GM12878 (cell line): ENCODE measurements around the gene HDDC3.

ENCODE experiments used
- CTCF ChIP-seq, 3 experiments: IDR thresholded peaks in 2 of 3; conservative IDR thresholded peaks in 1 of 3; 2 replicates each; pipeline ENCODE4 v1.5.1; 2011; ENCODE audit warnings: low read depth in 3 of 3, low read length in 3 of 3, mild to moderate bottlenecking in 3 of 3, control low read depth in 2 of 3, moderate library complexity in 2 of 3, inconsistent platforms in 1 of 3, mixed read lengths in 1 of 3; ENCODE audit not compliant: control insufficient read depth in 2 of 3, insufficient read depth in 1 of 3; ENCODE audit errors: extremely low read depth in 1 of 3
- EP300 ChIP-seq, 2 experiments: fragments of 150-350 bp in 1 of 2; IDR thresholded peaks; 2 replicates each; pipeline ENCODE4 v1.6.1; 2011 to 2012; ENCODE audit warnings: low read depth in 2 of 2, low read length in 2 of 2, borderline replicate concordance in 1 of 2, improper control_type of control experiment in 1 of 2, inconsistent platforms in 1 of 2; ENCODE audit not compliant: control insufficient read depth in 1 of 2
- NR2C2 ChIP-seq: IDR thresholded peaks from 2 replicates; pipeline ENCODE4 v1.6.1; 2011; ENCODE audit warnings: borderline replicate concordance, low read depth; ENCODE audit not compliant: control insufficient read depth, insufficient read length
- POLR2A ChIP-seq: IDR thresholded peaks from 2 replicates; pipeline ENCODE4 v1.6.1; 2011; ENCODE audit warnings: low read depth, mild to moderate bottlenecking, low read length
- SUZ12 ChIP-seq: fragments of 200-600 bp; sonication (generic); IDR thresholded peaks from one replicate; pipeline ENCODE4 v1.6.1; 2018; ENCODE audit warnings: antibody characterized with exemption, mild to moderate bottlenecking; ENCODE audit not compliant: unreplicated experiment
- YY1 ChIP-seq: IDR thresholded peaks from 2 replicates; pipeline ENCODE4 v1.6.1; 2011; ENCODE audit warnings: low read depth, mild to moderate bottlenecking, low read length
- ZSCAN29 ChIP-seq: fragments of 450-650 bp; IDR thresholded peaks from 2 replicates; pipeline ENCODE4 v1.6.1; 2017; ENCODE audit warnings: mild to moderate bottlenecking, moderate library complexity

- no peak for TF ChIP-seq ZSCAN29
- no peak for TF ChIP-seq YY1
- no peak for TF ChIP-seq NR2C2
- no peak for TF ChIP-seq CTCF (IDR thresholded peaks at IDR 0.05 in 2 of 3, conservative IDR thresholded peaks at IDR 0.05 in 1 of 3; ENCODE audit: control insufficient read depth in 2 of 3, extremely low read depth in 1 of 3, insufficient read depth in 1 of 3, low read depth in 3 of 3, low read length in 3 of 3)
- TF ChIP-seq EP300 (IDR thresholded peaks at IDR 0.05; ENCODE audit: borderline replicate concordance in 1 of 2, control insufficient read depth in 1 of 2, low read depth in 2 of 2, low read length in 2 of 2) = no peak
- no peak for TF ChIP-seq POLR2A
- TF ChIP-seq SUZ12 = no peak
Measured at GRCh38 chr15:90930861-90931574, 1.3 kb downstream of the HDDC3 start.
